Activated T-helper 17 cell treated with anti-CD3 and anti-CD28 coated beads, Interleukin-2, amount 50 U/mL, for 72 hours (primary cell): Measurements from ENCODE around the gene TMEM100. TPM values are rescaled to one million over a fixed set of nuclear protein-coding genes. Genes with fewer than 3 reads are reported as not detected.

Source experiments
- ATAC-seq: fragments of 150-1000 bp; cut with Tn5 transposase; replicated peaks from 2 replicates; pipeline ENCODE4 v1.10.0; 2021; ENCODE audit warnings: mild to moderate bottlenecking, moderate library complexity
- H3K27ac Mint-ChIP-seq: one replicate; pipeline ENCODE4 v1.8.0; 2022; ENCODE audit warnings: mixed read lengths
- H3K27me3 Mint-ChIP-seq: one replicate; pipeline ENCODE4 v1.8.0; 2022; ENCODE audit warnings: mixed read lengths
- H3K36me3 Mint-ChIP-seq: one replicate; pipeline ENCODE4 v1.8.0; 2022; ENCODE audit warnings: low read depth, mild to moderate bottlenecking, mixed read lengths
- H3K4me1 Mint-ChIP-seq: one replicate; pipeline ENCODE4 v1.8.0; 2022; ENCODE audit warnings: mixed read lengths
- H3K4me3 Mint-ChIP-seq: one replicate; pipeline ENCODE4 v1.8.0; 2022; ENCODE audit warnings: mild to moderate bottlenecking, mixed read lengths
- H3K9me3 Mint-ChIP-seq: one replicate; pipeline ENCODE4 v1.8.0; 2022; ENCODE audit warnings: mixed read lengths
- total RNA-seq, 2 donors: library from RNA; stranded (reverse); gene quantifications; one replicate each; pipeline ENCODE4 v1.2.3, GENCODE V29; 2022

Gene TMEM100
- total RNA-seq, 2 donors from 2014 or later, result not detected

GRCh38 chr17:55717432-55717831 is 5.2 kb downstream of the TMEM100 start:
- Mint-ChIP-seq H3K4me1 (no peaks in the 10 kb centered on the region), H3K36me3 (no peaks in the 10 kb centered on the region), H3K27ac (no peak overlapping the region), H3K4me3 (no peak overlapping the region), H3K9me3 (no peaks in the 10 kb centered on the region), H3K27me3 (peaks cover 22% of the 10 kb centered on the region)
- no peak for ATAC-seq

GRCh38 chr17:55710829-55711496 is 11.7 kb downstream of the TMEM100 start:
- ATAC-seq, result no peak
- H3K36me3 Mint-ChIP-seq, result no peaks in the 10 kb centered on the region
- no peak overlapping the region for H3K4me3 Mint-ChIP-seq
- H3K27me3 Mint-ChIP-seq, result peaks cover 15% of the 10 kb centered on the region
- H3K27ac Mint-ChIP-seq, result no peak overlapping the region
- H3K9me3 Mint-ChIP-seq, result no peaks in the 10 kb centered on the region
- no peaks in the 10 kb centered on the region for H3K4me1 Mint-ChIP-seq

GRCh38 chr17:55710410-55710809 is 12.3 kb downstream of the TMEM100 start:
- H3K27me3 Mint-ChIP-seq, result peaks cover 19% of the 10 kb centered on the region
- H3K27ac Mint-ChIP-seq, result no peak overlapping the region
- H3K4me1 Mint-ChIP-seq, result no peaks in the 10 kb centered on the region
- no peak for ATAC-seq
- no peaks in the 10 kb centered on the region for H3K36me3 Mint-ChIP-seq
- no peaks in the 10 kb centered on the region for H3K9me3 Mint-ChIP-seq
- no peak overlapping the region for H3K4me3 Mint-ChIP-seq

DNA sequence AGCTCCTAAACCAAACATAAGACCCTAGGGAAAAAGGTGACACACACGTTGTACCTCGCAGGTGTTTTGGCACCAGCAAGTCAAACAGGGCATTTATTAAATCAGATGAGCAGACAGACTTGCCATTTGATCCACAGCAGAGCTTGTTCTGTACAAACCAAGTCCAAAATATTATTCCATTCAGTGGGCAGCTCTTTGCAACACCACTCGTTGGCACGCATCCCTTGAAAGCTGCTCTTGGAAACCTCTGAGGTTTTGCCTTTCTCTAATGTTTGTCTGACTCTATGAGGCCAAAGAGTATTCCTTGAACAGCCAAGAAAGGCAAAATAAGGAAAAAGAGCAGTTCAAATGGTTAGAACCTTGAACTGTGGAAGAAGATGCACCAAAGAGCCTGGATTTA is 12.7 kb downstream of the TMEM100 start:
- Mint-ChIP-seq H3K27me3 (peaks cover 19% of the 10 kb centered on the region), H3K27ac (no peak overlapping the region), H3K4me1 (no peaks in the 10 kb centered on the region), H3K36me3 (no peaks in the 10 kb centered on the region), H3K4me3 (no peak overlapping the region), H3K9me3 (no peaks in the 10 kb centered on the region)
- no peak for ATAC-seq

DNA sequence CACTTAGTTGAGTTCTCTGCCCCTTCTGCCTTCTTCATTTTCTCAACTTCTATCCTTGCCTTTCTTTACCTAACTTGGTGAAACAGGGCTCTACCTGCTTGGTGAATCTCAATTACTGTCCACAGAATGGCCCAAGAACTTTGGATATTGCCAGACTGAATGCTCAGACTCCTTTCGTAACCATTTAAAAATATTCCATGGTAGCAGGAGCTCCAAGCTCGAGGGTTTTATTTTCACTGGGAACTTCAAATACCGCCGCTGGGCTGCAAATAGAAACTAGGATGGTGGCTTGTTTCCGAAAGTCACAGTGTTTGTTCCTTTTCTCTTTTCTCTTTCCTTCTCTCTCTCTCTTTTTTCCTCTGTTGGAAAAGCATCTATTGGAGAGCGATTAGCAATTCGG is 13.2 kb downstream of the TMEM100 start:
- Mint-ChIP-seq H3K36me3 (no peaks in the 10 kb centered on the region), H3K4me3 (no peak overlapping the region), H3K9me3 (no peaks in the 10 kb centered on the region), H3K4me1 (no peaks in the 10 kb centered on the region), H3K27ac (no peak overlapping the region), H3K27me3 (peaks cover 21% of the 10 kb centered on the region)
- no peak for ATAC-seq

GRCh38 chr17:55708175-55708974 is 14.3 kb downstream of the TMEM100 start:
- Mint-ChIP-seq H3K27me3 (peaks cover 30% of the 10 kb centered on the region), H3K4me1 (no peaks in the 10 kb centered on the region), H3K9me3 (no peaks in the 10 kb centered on the region), H3K36me3 (no peaks in the 10 kb centered on the region), H3K27ac (no peak overlapping the region), H3K4me3 (no peak overlapping the region)
- no peak for ATAC-seq

DNA sequence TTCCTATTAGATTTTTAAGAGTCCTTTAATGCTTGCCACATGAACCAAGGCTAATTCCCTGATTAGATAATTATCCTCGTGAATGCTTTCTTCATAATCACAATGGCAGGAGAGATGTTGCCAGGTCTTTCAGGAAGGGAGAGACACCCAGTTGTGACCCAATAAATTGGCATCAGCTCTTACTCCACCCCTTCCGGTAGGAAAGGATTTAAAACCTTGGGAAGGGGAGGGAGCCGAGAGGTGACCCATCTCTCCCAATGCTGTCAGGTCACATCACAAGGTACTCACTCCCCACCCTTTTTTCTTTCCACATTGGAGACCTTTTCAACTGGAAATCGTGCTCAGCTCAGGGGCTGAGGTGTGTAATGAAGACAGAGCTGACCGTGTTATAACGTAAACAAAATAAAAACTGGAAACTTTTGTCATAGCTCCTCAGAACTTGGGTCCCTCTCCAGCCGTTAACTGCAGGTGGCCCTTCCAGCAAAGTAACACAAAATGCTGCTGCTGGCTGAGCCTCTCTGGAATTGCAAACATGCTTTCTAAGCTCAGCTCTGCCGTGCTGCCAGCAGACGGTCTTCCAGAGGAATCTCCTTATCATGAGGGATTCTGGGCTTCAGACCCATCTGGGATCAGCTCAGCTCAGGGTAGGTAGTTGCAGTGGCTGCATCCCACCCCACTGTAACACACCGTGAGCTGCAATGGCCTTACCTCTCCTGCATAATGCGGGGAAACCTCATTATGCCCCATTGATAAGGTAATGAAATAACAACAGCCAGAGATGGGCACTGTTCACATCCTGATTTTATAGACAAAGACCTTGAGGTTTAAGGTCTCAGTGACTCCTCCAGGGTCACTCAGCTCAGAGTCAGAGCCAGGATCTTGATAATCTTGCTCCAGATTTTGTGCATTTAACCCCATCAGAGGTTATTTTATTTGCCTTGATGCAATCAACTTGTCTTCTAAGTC is 15.6 kb downstream of the TMEM100 start:
- H3K9me3 Mint-ChIP-seq, result no peaks in the 10 kb centered on the region
- H3K36me3 Mint-ChIP-seq, result no peaks in the 10 kb centered on the region
- no peak for ATAC-seq
- no peaks in the 10 kb centered on the region for H3K4me1 Mint-ChIP-seq
- H3K27me3 Mint-ChIP-seq, result peaks cover 29% of the 10 kb centered on the region
- no peak overlapping the region for H3K4me3 Mint-ChIP-seq
- H3K27ac Mint-ChIP-seq, result no peak overlapping the region

DNA sequence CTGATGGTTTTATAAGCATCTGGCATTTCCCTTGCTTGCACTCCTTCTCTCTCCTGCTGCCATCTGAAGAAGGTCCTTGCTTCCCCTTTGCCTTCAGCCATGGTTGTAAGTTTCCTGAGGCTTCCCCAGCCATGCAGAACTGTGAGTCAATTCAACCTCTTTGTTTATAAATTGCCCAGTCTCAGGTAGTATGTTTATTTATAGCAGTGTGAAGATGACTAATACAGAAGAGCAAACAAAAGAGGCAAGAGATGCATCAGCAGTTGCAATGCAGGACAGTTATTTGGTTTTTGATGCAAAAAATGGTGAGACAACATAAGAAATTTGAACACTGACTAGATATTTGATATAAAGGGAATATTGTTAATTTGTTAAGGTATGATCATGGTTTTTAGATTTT is 16.8 kb downstream of the TMEM100 start:
- no peak for ATAC-seq
- Mint-ChIP-seq H3K9me3 (peaks cover 6% of the 10 kb centered on the region), H3K4me1 (no peaks in the 10 kb centered on the region), H3K36me3 (no peaks in the 10 kb centered on the region), H3K4me3 (no peak overlapping the region), H3K27ac (no peak overlapping the region), H3K27me3 (peaks cover 37% of the 10 kb centered on the region)

GRCh38 chr17:55704401-55704800 is 18.3 kb downstream of the TMEM100 start:
- Mint-ChIP-seq H3K36me3 (no peaks in the 10 kb centered on the region), H3K4me3 (no peak overlapping the region), H3K9me3 (peaks cover 6% of the 10 kb centered on the region), H3K27ac (no peak overlapping the region), H3K27me3 (peaks cover 47% of the 10 kb centered on the region), H3K4me1 (no peaks in the 10 kb centered on the region)
- ATAC-seq, result no peak

- no peaks in the 10 kb centered on the region for H3K4me1 Mint-ChIP-seq
- no peak overlapping the region for H3K4me3 Mint-ChIP-seq
- no peaks in the 10 kb centered on the region for H3K36me3 Mint-ChIP-seq
- H3K27me3 Mint-ChIP-seq, result peaks cover 39% of the 10 kb centered on the region
- H3K27ac Mint-ChIP-seq, result no peak overlapping the region
- H3K9me3 Mint-ChIP-seq, result peaks cover 6% of the 10 kb centered on the region
- no peak for ATAC-seq
Observed at GRCh38 chr17:55702150-55702549, 20.5 kb downstream of the TMEM100 start.

DNA sequence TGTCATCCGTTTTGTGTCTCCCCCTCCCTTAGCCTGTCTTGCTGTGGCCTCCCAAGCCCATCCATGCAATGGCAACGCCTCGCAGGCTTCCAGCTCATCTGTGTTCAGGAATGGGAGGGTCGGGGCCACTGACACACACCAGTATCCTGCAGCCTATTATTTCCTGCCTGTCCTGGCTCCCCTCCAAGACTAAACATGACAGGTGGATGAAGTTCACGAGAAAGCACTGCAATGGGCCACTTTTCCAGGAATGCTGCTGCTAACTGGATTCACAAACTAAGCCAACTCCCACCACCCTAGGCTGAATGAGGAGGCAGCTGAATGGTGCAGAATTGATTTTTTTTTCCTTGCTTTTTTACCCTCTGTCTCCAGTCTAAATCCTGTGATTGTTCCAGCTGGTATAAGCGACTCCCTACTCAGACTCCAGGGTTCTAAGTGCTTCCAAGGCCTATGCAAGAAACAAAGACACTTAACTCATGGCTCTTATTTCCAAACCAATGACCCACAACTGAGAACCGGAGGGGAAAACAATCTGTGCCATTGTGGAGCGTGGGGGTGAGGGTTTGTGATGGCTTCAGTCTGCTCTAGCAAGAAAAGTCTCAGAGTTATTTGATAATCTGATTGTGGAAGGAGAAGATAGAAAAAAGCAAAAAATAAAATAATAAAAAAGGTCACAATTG is 23.3 kb downstream of the TMEM100 start:
- ATAC-seq, result no peak
- H3K4me1 Mint-ChIP-seq, result no peaks in the 10 kb centered on the region
- H3K27ac Mint-ChIP-seq, result no peak overlapping the region
- H3K27me3 Mint-ChIP-seq, result peaks cover 32% of the 10 kb centered on the region
- H3K9me3 Mint-ChIP-seq, result peaks cover 6% of the 10 kb centered on the region
- H3K36me3 Mint-ChIP-seq, result no peaks in the 10 kb centered on the region
- H3K4me3 Mint-ChIP-seq, result no peak overlapping the region

GRCh38 chr17:55694286-55694910 is 28.3 kb downstream of the TMEM100 start:
- no peak overlapping the region for H3K4me3 Mint-ChIP-seq
- no peak overlapping the region for H3K27ac Mint-ChIP-seq
- no peaks in the 10 kb centered on the region for H3K4me1 Mint-ChIP-seq
- H3K9me3 Mint-ChIP-seq, result no peaks in the 10 kb centered on the region
- ATAC-seq, result no peak
- H3K36me3 Mint-ChIP-seq, result no peaks in the 10 kb centered on the region
- peaks cover 13% of the 10 kb centered on the region for H3K27me3 Mint-ChIP-seq

DNA sequence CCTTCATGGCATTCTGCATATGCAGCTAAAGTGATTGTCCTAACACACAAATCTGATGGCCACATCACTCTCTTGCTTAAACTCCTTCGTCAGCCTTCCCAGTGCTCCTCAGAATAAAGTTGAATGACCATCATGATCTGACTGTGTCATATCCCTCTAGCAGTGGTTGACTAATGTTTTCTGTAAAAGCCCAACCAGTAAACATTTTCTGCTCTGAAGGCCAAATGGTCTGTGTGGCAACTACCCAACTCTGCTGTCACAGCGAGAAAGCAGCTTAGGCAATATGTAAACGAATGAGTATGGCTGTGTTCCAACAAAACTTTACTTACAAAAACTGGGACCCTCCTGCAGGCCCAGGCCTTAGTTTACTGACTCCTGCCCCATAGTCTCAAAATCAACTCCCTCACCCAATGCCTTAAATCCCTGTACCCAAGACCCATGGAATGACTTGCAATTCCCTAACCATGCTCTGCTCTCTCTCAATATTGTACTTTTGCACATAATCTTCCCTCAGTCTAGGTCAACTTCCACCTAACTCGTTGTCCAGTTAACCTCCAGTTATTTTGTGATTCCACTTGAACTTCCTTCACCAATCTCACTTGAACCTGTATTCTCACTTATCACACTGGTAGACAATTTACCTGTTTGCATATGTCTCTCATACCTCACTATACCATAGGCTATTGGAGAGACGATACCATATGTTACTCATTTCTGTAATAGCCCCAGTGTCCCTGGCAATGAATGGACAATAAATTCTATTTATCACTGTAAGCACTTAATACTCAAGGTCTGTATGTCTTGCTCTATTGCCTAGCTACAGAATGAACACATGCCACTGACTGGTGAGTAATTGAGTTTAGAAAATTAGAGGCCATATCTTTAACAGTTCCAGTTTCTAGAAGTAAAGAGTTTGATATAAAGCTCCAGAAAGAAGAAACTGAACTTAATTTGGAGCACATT is 29.1 kb downstream of the TMEM100 start:
- H3K27ac Mint-ChIP-seq, result no peak overlapping the region
- no peaks in the 10 kb centered on the region for H3K9me3 Mint-ChIP-seq
- ATAC-seq, result no peak
- no peak overlapping the region for H3K4me3 Mint-ChIP-seq
- no peaks in the 10 kb centered on the region for H3K36me3 Mint-ChIP-seq
- peaks cover 15% of the 10 kb centered on the region for H3K27me3 Mint-ChIP-seq
- H3K4me1 Mint-ChIP-seq, result no peaks in the 10 kb centered on the region
